Islet precursor cell (in vitro differentiated cells): ENCODE measurements around the gene FIGLA.
"Not testable (repeated sequence)": the region's sequence is repeated elsewhere in the genome, so short reads cannot be mapped to it uniquely, and the experiment has no call there.

ENCODE experiments used
- DNase-seq: peaks from one replicate; pipeline ENCODE4 v3.0.0-alpha.2; 2018

FIGLA gene

DNA sequence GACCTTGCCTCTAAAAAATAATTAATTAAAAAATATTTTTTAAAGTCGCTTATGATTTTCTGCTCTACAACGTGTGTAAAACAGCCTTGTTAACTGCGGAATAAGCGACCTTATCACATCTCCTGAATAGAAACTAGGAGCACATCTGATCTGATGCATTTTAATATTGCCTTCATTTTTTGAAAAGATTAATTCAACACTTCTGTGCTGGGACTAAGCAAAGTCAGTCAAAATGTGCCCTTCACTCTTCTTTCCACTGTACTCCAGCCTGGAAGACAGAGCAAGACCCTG lies 17.3 kb upstream of the FIGLA start:
- DNase-seq = no peak

DNA sequence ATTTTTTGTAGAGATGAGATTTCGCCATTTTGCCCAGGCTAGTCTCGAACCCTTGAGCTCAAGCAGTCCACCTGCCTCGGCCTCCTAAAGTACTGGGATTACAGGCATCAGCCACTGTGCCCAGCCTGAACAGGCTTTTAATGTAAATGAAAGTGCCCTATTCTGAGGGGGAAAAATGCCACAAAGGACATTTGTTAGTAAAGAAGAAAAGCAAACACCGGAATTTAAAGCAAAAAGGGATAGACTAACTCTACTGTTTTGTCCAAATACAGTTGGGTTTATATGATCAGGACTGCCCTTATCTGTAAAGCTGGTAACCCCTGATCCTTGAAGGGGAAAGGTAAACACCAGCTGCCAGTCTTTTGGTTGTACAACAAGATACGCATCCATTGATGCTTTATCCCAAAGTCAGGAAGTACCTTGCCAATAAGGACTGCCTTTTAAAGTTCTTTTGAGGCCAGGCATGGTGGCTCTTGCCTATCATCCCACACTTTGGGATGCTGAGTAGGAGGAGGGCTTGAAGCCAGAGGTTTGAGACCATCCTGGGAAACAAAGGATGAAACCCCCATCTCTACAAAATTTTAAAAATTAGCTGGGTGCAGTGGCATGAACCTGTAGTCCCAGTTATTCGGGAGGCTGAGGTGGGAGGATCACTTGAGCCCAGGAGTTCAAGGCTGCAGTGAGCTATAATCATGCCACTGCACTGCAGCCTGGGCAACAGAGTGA lies 16.8 kb upstream of the FIGLA start:
- DNase-seq = no peak

DNA sequence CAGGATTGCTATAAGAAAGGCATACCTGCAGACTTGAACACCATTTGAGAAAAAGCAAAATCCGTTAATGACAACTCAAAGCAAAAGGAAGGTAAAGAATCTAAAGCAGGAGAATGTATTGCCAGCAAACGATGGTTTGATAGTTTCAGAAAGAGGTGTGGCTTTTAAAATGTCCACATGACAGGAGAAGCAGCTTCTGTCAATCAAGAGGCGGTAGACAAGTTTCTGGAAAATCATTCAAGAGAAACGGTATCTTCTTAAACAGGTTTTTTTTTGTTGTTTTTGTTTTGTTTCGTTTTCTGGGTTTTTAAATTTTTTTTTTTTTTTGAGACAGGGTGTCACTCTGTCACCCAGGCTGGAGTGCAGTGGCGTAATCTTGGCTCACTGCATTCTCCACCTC lies 16.2 kb upstream of the FIGLA start:
- DNase-seq = no peak

DNA sequence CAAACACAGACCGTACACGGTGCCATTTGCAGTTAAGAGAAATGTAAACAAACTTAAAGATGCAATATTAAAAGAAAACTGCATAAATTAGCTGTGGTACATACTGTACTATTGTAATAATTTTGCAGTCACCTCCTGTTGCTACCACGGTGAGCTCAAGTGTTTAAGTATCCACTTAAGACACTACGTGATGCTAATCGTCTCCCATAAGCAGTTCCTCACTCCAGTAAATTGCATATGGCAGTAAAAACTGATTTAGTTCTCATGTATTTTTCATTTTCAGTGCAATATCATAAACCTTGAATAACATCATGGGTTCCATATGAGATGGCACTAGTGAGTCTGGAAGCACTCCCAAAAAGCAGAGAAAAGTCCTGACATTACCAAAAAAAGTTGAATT lies 15.6 kb upstream of the FIGLA start:
- no peak for DNase-seq

DNA sequence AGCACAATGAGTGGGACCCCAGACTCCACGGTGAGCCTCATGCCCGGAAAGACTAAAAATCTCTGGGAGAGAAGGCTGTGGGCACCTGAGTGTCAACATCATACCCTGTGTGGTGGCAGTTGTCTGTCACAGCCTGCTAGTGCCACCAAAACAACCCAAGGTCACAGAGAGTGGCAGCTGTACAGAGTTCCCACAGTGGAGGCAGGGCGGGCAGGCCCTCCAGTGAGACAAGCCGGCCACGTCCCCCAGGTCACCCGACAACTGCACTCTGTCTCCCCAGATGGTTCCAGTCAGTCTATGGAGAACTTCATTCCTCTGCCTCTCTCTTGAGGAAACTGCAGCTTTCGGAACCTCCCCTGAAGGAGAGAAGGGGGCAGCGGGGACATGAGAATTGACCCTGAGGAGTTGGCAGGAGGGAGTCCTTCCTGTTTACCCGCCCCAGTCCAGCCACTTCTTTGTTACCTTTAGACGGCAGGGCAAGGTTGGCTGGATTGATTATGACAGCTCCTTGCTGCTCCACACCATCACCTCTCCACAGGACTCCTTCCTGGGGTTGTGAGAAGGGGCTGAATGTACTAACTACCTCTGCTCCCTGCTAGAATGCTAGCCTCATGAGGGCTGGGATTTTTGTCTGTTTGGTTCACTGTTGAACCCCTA lies 11.3 kb upstream of the FIGLA start:
- no peak for DNase-seq

DNA sequence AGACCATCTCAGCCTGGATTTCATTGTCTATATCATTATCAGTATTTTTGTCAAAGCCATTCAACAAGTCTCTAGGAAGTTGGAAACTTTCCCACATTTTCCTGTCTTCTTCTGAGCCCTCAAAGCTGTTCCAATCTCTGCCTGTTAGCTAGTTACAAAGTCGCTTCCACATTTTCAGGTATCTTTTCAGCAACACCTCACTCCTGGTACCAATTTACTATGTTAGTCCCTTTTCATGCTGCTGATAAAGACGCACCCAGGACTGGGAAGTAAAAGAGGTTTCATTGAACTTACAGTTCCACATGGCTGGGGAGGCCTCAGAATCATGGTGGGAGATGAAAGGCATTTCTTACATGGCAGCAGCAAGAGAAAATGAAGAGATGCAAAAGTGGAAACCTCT lies 9.3 kb upstream of the FIGLA start:
- DNase-seq = no peak

DNA sequence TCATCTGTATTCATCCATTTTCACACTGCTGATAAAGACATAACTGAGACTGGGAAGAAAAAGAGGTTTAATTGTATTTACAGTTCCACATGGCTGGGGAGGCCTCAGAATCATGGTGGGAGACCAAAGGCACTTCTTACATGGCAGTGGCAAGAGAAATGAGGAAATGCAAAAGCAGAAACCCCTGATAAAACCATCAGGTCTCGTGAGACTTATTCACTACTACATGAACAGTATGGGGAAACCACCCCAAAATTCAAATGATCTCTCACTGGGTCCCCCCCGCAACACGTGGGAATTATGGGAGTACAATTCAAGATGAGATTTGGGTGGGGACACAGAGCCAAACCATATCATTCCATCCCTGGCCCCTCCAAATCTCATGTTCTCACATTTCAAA lies 7.6 kb upstream of the FIGLA start:
- not testable (repeated sequence) for DNase-seq

DNA sequence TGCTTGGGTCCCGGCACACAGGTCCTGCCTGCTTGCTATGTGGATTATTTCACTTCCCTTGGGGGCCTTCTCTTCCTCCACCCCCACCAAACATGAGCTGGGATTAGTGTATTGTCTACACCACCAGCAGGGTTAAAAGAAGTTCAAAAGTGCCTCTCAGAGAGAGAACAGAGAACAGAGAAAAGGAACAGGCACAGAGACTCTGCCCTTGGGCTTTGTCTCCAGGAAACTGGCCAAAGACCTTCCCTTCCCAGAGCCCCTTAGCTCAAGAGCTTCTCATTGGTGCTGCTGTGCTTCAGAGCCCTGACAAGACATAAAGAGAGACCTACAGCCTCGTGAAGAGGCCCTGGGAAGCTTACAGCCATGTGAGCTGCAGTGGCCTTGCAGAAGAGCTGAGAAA lies 7.1 kb upstream of the FIGLA start:
- no peak for DNase-seq

DNA sequence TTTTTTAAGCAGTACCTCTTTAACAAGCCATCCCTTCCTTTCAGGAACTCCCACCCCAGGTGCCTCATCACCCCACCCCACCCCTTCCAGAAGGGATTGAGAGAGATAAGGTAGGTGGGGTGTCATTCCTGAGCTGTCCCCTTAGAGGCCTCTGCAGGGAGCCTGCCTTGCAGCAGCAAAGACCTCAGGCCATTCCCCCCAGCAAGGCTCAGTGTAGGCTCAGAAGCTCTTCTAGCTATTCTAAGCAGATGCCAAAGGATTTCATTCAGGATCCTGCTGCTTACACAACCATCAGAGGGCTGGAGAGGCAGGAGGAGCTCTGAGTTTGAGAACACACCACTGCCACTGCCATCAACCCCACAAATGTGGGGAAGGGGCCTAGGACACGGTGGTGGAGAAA lies 5.8 kb upstream of the FIGLA start:
- no peak for DNase-seq

DNA sequence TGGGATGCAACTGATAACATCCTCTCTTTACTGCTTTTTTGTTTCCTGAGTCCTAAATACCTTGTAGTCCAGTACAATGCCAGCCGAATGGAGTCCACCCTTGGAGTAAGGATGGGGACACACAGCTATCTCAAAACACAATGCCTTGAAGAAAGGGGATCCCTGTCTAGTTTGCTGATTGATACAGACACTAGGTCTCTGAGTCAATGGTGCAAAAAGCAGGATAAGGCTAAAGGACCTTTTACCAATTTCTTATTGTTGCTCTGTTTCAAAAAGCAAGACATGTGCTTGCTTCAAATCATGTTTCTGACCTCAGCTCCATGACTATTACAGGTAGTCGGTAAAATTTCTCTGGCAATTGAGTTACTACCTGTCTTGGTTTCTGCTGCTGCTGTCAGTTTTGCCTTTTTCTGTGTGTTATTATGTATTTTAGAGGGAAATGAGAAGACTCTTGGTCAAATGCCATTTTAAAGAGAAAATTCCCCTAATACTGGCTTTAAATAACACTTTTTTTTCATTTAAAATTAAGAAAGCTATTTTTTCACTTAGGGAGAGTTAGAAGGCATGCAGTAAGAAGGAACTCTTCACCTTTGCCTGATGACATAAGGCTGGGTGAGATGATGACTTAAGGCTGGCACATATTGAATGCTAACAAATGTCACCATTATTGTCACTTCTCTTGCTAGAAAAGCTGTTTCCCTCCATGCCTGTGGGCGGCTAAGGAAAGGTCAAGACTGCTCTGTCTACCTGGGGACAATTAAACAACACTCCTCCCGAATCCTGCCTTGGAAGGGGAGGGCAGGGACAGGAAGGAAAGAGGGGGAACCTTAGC lies 4.9 kb upstream of the FIGLA start:
- DNase-seq = no peak

DNA sequence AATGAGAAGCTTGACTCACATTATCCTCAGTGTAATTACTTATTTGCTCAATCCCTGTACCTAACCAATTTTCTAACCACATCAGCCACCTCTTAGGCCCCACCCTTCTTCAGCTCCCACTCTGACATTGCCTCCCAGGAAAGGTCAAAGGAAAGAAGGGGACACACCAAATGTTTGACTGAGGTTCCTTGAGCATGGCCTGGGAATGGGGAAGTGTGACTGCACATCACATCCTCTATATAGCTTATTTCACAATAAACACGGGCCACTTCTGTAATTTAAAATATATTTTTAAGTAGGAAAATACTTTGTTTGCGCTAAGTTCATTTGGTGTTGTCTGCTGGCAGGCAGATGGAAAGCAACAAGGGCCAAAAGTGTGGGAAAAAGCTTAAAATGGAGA lies 3.0 kb upstream of the FIGLA start:
- no peak for DNase-seq

DNA sequence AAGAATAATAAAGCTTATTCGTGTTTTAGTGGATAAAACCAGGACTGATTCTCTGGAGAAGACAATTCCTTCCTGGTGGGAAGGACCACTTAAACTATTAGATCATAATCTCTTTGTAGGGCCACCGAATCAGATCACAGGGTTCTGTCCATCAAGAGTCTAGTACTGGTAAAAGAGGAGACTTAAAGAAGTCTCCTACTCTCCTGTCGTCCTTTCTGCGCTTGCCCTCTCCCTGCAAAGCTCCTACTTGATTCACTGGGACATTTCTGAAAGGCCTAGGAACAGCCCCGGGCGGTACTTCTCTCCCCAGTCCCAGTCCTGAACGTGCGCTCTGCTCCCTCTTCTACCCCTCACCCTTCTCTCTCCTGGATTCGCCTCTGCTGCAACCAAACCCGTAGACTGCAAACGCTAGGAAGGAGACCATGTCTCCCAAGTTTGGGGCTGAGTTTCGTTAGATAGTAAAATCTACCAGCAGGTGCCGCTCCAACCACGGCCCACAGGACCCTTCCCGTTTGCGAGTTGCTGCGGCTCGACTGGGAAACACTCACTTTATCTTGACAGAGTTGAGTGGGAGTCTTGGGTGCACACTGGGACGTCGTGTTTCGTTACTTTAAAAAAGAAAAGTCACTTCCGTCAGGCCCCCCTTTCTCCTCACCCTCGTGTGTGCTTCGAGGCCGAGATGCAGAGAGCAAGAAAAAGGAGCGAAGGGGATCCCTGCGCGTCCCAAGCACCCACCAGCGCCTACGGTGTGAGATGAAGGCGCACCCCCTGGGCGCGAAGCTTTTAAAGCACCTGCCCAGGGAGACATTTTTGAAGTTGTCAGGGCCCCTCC lies 923 bp downstream of the FIGLA start:
- DNase-seq = peak; percentile 90

DNA sequence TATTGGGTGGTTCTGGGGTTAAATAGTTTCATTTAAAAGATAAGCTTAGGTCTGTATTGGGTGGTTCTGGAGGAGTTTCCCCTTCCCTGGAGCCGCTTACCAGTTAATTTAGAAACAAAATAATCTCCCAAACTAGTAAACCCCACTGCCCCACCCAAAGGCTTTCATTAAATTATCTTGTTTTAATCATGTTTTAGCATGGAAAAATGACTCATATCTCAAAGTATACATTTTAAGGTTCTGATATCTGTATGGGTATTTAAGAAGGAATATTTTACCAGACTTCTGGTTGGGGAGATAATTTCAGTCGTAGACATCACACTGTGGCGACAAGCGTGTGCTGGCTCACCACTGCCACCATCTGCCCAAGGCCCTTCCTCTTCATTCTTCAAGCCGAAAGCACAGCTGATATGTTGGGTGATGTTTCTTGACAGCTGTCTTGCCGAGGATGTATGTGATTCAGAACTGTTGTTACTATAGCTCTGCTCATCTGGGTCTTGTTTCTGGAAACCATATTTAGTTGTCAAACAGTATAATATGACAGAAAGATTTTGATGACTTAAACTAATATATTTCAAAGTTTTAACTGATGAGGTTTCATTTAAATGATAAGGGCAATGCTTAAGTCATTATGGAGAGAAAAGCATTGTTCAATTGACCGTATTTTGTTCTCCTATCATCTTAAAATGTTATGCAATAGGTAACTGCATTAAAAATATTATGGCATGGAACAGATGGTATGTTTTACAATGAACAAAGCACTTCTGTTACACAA lies 5.1 kb downstream of the FIGLA start:
- DNase-seq = peak; percentile 70

DNA sequence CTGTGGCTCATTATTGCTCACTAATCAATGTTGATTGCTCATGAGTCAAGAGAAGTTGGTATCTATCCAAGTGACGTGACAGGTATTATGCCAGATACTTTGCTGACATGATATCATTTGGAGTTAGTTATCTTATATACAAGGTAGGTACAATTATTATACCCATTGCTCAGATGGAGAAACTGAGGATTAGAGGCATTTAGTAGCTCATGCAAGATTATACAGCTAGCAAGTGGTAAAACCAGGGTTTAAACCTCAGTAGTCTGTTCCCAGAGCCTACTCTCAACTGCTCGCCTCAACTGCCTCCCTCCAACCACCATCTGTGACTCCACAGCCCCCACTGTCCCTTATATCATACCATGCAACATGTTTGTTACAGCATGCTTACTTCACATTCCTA lies 6.1 kb downstream of the FIGLA start:
- no peak for DNase-seq

DNA sequence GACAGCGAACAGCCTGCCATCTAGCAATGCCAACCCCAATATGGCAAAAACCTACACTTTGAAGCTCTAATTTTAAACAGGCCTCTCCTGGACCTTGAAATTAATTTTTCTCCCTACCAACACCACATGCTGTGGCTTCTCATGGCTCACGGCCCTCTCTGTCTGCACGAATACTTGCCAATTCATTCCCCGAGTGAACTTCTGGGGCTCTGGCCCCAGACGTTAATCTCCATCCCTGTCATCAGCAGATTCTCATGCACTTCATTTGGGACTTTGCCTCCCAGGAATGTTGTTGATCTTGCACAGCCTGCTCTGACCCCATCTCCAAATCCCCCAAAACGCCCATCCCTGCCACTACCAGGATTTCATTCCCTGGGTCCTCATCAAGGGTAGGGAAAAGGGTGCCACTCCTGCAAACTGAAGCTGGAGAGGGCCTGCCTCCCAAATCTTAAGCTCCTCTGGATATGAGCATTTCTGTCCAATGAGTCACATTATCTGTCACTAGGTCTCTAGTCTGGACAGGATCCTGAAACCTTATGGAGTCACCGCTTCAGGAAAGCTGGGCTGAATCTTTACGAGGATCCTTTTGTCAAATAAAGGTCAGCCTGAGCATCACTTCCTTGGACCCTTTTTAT lies 10.4 kb downstream of the FIGLA start:
- peak; percentile 74 for DNase-seq

DNA sequence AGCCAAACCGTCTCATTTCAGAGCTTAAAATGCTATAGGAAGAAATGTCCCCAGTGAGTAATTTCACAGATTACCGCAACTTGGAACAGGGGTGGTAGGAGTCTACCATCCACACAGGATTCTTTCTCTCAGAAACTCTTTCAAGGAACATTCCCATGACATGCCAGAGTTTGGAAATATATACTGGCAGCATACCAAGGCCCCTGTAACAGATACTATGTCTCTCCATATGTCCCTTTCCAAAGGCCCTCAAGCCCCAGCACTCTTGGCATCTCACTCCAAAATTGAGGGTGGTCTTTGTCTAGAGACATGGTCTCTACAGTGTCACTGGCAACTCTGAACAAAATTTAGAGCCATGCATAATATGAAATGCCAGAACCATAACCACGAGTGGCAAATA lies 11.0 kb downstream of the FIGLA start:
- DNase-seq = no peak

DNA sequence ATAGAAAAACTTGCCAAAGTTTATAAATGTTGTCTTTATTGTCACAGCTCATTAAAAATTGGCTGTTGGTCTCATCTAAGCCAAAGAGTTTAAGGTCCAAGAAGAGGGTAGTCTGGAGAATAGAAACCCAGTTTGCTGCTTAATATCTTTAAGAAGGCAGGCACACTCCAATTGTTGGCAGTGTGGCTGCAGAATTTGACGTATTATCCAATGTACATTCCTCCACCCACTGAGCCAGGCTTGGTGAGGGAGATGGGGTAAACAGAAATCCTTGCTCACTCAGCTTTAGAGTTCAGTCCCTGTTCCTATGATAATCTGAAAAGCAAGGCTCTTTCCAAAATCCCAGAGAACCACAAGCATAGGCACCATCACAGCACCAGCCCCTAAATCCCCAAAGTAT lies 11.8 kb downstream of the FIGLA start:
- DNase-seq = no peak

DNA sequence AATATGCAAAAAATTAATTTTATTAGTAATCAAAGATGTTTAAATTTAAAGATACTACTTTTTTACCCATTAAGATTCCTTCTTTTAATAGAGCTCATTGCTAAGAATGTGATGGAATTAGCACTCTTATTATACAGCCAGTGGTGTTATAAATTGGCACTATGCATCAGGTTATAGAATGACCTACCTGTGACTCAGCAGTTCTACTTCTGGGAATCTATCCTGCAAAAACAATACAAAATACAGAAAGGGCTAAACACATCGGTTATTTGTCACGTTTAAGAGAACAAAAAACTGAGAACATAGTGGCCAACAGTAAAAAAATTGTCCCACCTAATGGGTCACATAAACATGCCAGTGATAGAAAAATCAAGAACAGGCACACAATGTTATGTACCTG lies 13.0 kb downstream of the FIGLA start:
- no peak for DNase-seq

DNA sequence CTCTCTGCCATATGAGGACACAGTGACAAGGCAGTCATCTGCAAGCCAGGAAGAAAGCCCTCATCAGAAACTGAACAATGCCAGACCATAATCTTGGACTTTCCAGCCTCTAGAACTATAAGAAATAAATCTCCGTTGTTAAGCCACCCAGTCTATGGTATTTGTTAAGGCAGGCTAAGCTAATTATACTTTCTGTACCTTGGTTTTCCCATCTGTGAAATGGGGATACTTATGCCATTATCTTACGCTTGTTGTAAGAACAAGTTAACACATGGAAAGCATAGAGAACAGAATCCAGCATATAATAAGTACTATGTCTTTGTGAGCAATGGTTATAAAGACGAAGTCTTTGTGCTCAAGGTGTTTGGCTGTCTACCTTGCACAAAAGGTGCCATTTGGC lies 14.2 kb downstream of the FIGLA start:
- no peak for DNase-seq

DNA sequence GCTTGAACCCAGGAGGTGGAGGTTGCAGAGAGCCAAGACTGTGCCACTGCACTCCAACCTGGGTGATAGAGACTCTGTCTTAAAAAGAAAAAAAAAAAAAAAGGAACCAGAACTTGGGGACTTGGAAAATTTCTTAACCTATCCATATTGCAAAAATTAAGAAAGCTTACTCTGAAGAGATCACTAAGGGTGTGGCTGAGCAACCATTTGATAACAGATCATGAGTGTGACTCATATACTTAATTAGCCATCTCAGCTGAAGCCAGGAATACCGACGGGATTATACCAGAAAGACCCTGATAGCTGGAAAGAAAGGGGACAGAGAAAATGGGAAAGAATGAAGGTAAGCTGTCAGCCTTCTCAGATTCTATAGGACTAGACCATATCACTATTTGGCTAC lies 15.3 kb downstream of the FIGLA start:
- no peak for DNase-seq

DNA sequence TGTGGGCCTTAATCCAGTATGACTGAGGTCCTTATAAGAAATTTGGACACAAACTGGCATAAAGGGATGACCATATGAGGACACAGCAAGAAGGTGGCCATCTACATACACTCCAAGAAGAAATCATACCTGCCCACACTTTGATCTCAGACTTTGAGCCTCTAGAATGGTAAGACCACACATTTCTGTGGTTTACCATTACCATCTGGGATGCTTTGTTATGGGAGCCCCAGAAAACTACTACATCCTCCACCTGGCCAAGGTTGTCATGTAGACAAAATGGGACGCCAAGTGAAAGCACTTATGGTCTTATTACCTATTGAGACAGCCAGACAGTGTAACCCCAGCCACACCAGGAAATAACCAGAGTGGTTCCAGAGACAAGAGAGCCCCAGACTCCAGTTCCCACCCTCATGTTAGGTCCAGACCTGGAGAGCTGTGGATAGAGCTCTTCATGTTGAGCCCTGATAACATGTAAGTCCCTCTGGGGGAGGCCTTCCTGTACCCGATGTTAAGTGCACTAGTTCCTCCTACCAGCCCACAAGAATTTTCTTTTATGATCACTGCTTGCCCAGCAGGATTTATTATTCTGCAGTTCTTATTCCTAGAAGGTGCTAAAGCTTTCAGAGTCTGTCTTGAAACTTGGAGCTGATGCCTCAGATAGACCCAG lies 17.8 kb downstream of the FIGLA start:
- DNase-seq = no peak

DNA sequence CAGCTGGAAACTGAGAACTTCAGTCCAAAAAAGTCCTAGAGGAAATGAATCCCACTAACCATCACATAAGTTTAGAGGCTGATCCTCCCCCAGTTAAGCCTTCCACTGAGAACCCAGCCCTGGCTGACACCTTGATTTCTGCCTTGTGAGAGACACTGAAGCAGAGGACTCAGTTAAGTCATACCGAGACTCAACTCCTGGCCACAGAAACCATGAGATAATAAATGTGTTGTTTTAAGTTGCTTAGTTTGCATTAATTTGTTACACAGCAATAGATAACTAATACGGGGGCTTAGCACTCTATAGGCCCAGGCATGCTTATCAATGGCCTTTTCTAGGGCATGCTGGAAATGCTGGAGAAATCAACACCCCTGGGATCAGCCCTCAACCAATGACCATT lies 19.0 kb downstream of the FIGLA start:
- no peak for DNase-seq
